ENCODE results near the gene DNAI1. TPM values are rescaled to one million over a fixed set of nuclear protein-coding genes. Genes with fewer than 3 reads are reported as not detected.

Gene DNAI1
- total and polyA plus RNA-seq, 2 of the 13 experiments (the other 11 are each of a cell fraction or from before 2014, with no cell fraction given) = not detected

DNA sequence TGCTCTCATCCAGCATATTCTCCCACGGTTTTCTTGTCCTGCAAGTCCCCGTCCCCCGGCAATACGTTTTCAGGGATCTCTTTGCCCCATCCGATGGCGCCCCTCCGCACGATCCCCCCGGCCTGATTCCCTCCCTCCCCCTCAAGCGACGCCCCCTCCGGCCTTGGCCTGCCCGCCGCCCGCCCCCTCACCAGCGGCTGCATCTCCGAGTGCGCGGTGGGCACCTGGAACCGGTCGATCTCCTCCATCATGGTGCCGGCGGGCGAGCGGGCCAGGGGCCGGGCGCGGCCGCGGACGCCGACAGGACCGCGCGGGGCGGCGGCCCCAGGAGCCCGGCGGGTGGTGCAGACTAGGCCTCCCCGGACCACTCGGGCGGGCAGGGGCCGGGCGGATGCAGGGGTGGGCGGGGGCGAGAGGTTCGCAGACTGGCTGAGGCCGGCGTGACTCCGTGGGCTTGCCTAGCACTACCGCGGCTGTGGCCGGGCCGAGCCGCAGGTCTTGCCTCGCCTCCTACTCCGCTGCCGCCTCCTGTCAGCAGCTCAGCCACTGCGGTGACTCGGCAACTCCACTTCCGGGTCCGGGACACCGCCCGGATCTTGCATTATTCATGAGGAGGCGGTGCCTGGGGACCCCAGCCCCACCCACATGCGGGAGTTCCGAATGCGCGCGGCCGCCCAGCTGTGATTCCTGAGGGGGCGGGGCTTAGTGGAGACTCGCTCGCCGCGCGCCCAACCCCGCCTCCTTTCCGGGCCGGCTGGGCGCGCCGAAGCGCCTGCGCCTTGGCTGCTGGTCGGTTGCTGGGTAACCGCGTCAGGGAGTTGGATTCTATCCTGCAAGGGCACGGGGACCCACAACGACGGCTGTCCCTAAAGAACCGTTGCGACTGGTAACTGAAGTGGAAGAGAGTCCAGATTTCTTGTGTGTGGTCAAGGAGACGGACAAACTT is at the start of gene DNAI1, which contains the start of gene FAM219A (continued):
- TF ChIP-seq, protein P1, sequence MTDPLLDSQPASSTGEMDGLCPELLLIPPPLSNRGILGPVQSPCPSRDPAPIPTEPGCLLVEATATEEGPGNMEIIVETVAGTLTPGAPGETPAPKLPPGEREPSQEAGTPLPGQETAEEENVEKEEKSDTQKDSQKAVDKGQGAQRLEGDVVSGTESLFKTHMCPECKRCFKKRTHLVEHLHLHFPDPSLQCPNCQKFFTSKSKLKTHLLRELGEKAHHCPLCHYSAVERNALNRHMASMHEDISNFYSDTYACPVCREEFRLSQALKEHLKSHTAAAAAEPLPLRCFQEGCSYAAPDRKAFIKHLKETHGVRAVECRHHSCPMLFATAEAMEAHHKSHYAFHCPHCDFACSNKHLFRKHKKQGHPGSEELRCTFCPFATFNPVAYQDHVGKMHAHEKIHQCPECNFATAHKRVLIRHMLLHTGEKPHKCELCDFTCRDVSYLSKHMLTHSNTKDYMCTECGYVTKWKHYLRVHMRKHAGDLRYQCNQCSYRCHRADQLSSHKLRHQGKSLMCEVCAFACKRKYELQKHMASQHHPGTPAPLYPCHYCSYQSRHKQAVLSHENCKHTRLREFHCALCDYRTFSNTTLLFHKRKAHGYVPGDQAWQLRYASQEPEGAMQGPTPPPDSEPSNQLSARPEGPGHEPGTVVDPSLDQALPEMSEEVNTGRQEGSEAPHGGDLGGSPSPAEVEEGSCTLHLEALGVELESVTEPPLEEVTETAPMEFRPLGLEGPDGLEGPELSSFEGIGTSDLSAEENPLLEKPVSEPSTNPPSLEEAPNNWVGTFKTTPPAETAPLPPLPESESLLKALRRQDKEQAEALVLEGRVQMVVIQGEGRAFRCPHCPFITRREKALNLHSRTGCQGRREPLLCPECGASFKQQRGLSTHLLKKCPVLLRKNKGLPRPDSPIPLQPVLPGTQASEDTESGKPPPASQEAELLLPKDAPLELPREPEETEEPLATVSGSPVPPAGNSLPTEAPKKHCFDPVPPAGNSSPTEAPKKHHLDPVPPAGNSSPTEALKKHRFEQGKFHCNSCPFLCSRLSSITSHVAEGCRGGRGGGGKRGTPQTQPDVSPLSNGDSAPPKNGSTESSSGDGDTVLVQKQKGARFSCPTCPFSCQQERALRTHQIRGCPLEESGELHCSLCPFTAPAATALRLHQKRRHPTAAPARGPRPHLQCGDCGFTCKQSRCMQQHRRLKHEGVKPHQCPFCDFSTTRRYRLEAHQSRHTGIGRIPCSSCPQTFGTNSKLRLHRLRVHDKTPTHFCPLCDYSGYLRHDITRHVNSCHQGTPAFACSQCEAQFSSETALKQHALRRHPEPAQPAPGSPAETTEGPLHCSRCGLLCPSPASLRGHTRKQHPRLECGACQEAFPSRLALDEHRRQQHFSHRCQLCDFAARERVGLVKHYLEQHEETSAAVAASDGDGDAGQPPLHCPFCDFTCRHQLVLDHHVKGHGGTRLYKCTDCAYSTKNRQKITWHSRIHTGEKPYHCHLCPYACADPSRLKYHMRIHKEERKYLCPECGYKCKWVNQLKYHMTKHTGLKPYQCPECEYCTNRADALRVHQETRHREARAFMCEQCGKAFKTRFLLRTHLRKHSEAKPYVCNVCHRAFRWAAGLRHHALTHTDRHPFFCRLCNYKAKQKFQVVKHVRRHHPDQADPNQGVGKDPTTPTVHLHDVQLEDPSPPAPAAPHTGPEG (CRISPR knock-in tag; IDR thresholded peaks at IDR 0.05) = no peak
- no peak for TF ChIP-seq SNAI1 (CRISPR knock-in tag; IDR thresholded peaks at IDR 0.05; ENCODE audit: borderline replicate concordance)
- no peak for TF ChIP-seq ZNF317 (CRISPR knock-in tag; IDR thresholded peaks at IDR 0.05)
- TF ChIP-seq ZBTB1 (CRISPR knock-in tag; IDR thresholded peaks at IDR 0.05; ENCODE audit: borderline replicate concordance) = no peak
- no peak for TF ChIP-seq ZHX1 (CRISPR knock-in tag; IDR thresholded peaks at IDR 0.05; ENCODE audit: low read depth)
- TF ChIP-seq ZNF503 (CRISPR knock-in tag; IDR thresholded peaks at IDR 0.05) = no peak
- no peak for TF ChIP-seq ZNF644 (CRISPR knock-in tag; IDR thresholded peaks at IDR 0.05; ENCODE audit: low read depth)
- TF ChIP-seq ZNF83 (CRISPR knock-in tag; IDR thresholded peaks at IDR 0.05; ENCODE audit: borderline replicate concordance) = no peak
- TF ChIP-seq ZNF670 (CRISPR knock-in tag; IDR thresholded peaks at IDR 0.05; ENCODE audit: borderline replicate concordance) = no peak
- TF ChIP-seq, protein P2, sequence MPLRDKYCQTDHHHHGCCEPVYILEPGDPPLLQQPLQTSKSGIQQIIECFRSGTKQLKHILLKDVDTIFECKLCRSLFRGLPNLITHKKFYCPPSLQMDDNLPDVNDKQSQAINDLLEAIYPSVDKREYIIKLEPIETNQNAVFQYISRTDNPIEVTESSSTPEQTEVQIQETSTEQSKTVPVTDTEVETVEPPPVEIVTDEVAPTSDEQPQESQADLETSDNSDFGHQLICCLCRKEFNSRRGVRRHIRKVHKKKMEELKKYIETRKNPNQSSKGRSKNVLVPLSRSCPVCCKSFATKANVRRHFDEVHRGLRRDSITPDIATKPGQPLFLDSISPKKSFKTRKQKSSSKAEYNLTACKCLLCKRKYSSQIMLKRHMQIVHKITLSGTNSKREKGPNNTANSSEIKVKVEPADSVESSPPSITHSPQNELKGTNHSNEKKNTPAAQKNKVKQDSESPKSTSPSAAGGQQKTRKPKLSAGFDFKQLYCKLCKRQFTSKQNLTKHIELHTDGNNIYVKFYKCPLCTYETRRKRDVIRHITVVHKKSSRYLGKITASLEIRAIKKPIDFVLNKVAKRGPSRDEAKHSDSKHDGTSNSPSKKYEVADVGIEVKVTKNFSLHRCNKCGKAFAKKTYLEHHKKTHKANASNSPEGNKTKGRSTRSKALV (CRISPR knock-in tag; IDR thresholded peaks at IDR 0.05) = no peak
- no peak for TF ChIP-seq THYN1 (CRISPR knock-in tag; IDR thresholded peaks at IDR 0.05; ENCODE audit: borderline replicate concordance, low read depth)
- no peak for TF ChIP-seq ZNF383 (CRISPR knock-in tag; IDR thresholded peaks at IDR 0.05; ENCODE audit: borderline replicate concordance)
- TF ChIP-seq, protein P3, sequence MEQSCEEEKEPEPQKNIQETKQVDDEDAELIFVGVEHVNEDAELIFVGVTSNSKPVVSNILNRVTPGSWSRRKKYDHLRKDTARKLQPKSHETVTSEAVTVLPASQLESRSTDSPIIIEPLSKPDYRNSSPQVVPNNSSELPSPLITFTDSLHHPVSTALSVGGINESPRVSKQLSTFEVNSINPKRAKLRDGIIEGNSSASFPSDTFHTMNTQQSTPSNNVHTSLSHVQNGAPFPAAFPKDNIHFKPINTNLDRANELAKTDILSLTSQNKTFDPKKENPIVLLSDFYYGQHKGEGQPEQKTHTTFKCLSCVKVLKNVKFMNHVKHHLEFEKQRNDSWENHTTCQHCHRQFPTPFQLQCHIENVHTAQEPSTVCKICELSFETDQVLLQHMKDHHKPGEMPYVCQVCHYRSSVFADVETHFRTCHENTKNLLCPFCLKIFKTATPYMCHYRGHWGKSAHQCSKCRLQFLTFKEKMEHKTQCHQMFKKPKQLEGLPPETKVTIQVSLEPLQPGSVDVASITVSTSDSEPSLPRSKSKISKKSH (CRISPR knock-in tag; IDR thresholded peaks at IDR 0.05; ENCODE audit: borderline replicate concordance) = no peak

All from HepG2 (cell line).